HCT116 (cell line): ENCODE data around the gene NNAT. TPM values are rescaled to one million over a fixed set of nuclear protein-coding genes. Genes with fewer than 3 reads are reported as not detected.
"Not testable (repeated sequence)": the region's sequence is repeated elsewhere in the genome, so short reads cannot be mapped to it uniquely, and the experiment has no call there.

Source experiments
- ATAC-seq: fragments of 200-7000 bp; cut with Tn5 transposase; 2 replicates; pipeline ENCODE4 v1.9.1; 2020; ENCODE audit warnings: mild to moderate bottlenecking, moderate library complexity
- BruUV-seq: library from RNA; stranded (reverse); fragments of 400-500 nt; replicated peaks from 2 replicates; lab custom pipeline; 2021; lab: Mats Ljungman, UMichigan
- CTCF ChIA-PET: fragments of 300-600 bp; sonication (Branson Sonifier 250); formaldehyde crosslinking; loops from one replicate; lab custom pipeline; 2021; ENCODE audit warnings: antibody characterized with exemption; lab: Charles Lee
- POLR2A ChIA-PET: fragments of 300-600, 350-600 bp; sonication (Branson Sonifier 250); formaldehyde crosslinking; loops from one replicate; lab custom pipeline; 2021; ENCODE audit warnings: antibody characterized with exemption; lab: Charles Lee
- RAD21 ChIA-PET, 2 experiments: fragments of 300-600 bp; sonication (Branson Sonifier 250); formaldehyde crosslinking; loops; one replicate each; lab custom pipeline; 2023; ENCODE audit warnings: low total read pairs in 2 of 2; ENCODE audit not compliant: uncharacterized antibody in 2 of 2, unreplicated experiment in 2 of 2, low non-redundant PET in 1 of 2; lab: Charles Lee
- DNase-seq: peaks from one replicate; pipeline ENCODE4 v3.0.0-alpha.2; 2010; ENCODE audit warnings: low read depth, low spot score
- H2AFZ ChIP-seq: fragments of 200-600 bp; shearing (Covaris generic), sonication (generic); 2 replicates; pipeline ENCODE4 v1.6.1; 2017; ENCODE audit warnings: low read depth, mixed run types, mixed read lengths, antibody characterized with exemption, low read length; ENCODE audit not compliant: poor library complexity, severe bottlenecking
- H3K27ac ChIP-seq: 2 replicates; pipeline ENCODE4 v1.5.1; 2012; ENCODE audit warnings: low read depth, low read length
- H3K27me3 ChIP-seq: fragments of 200-600 bp; sonication (generic); 2 replicates; pipeline ENCODE4 v1.6.1; 2016; ENCODE audit warnings: mixed run types, low read length, mixed read lengths; ENCODE audit not compliant: insufficient read depth
- H3K36me3 ChIP-seq, 2 experiments: fragments of 200-500 bp in 1 of 2; fragments of 200-600 bp in 1 of 2; sonication (Bioruptor generic) in 1 of 2; sonication (generic) in 1 of 2; 2 replicates each; pipeline versions ENCODE4 v1.5.1 to v1.6.1; 2014 to 2016; ENCODE audit warnings: low read length in 2 of 2, inconsistent platforms in 1 of 2, mixed read lengths in 1 of 2, mixed run types in 1 of 2; ENCODE audit not compliant: insufficient read depth in 2 of 2, control insufficient read depth in 1 of 2
- H3K4me1 ChIP-seq, 2 experiments: fragments of 200-600 bp in 1 of 2; sonication (generic) in 1 of 2; 2 replicates each; pipeline versions ENCODE4 v1.5.1 to v1.6.1; 2012 to 2017; ENCODE audit warnings: low read length in 2 of 2, inconsistent platforms in 1 of 2, mild to moderate bottlenecking in 1 of 2, mixed read lengths in 1 of 2, mixed run types in 1 of 2, moderate library complexity in 1 of 2; ENCODE audit not compliant: insufficient read depth in 2 of 2, control insufficient read depth in 1 of 2
- H3K4me2 ChIP-seq: fragments of 200-600 bp; sonication (generic); 2 replicates; pipeline ENCODE4 v1.6.1; 2017; ENCODE audit warnings: mixed run types, low read length, mixed read lengths
- H3K4me3 ChIP-seq, 2 experiments: fragments of 200-600 bp in 1 of 2; sonication (generic) in 1 of 2; replicated peaks in 1 of 2; 2 replicates each; pipeline ENCODE4 v1.5.1; 2011 to 2016; ENCODE audit warnings: low read length in 2 of 2, control low read depth in 1 of 2, low read depth in 1 of 2, mild to moderate bottlenecking in 1 of 2, mixed read lengths in 1 of 2, mixed run types in 1 of 2
- H3K79me2 ChIP-seq: fragments of 200-600 bp; sonication (generic); 2 replicates; pipeline ENCODE4 v1.6.1; 2017; ENCODE audit warnings: mild to moderate bottlenecking, mixed run types, low read length, moderate library complexity, mixed read lengths; ENCODE audit not compliant: insufficient read depth
- H3K9ac ChIP-seq: fragments of 200-600 bp; sonication (generic); 2 replicates; pipeline ENCODE4 v1.6.1; 2016; ENCODE audit warnings: low read length, mixed read lengths
- H3K9me2 ChIP-seq: fragments of 200-600 bp; sonication (generic), shearing (Covaris generic); 2 replicates; pipeline ENCODE4 v1.6.1; 2017; ENCODE audit warnings: mixed run types, mild to moderate bottlenecking, moderate library complexity; ENCODE audit not compliant: insufficient read depth
- H3K9me3 ChIP-seq, 2 experiments: fragments of 200-500 bp in 1 of 2; fragments of 200-600 bp in 1 of 2; sonication (Bioruptor generic) in 1 of 2; sonication (generic) in 1 of 2; 2 replicates each; pipeline ENCODE4 v1.6.1; 2014 to 2017; ENCODE audit warnings: low read length in 2 of 2, mixed read lengths in 2 of 2, inconsistent platforms in 1 of 2, low read depth in 1 of 2, mild to moderate bottlenecking in 1 of 2, mixed run types in 1 of 2, moderate library complexity in 1 of 2; ENCODE audit not compliant: control insufficient read depth in 1 of 2, insufficient read depth in 1 of 2
- H4K20me1 ChIP-seq: fragments of 200-600 bp; sonication (generic), shearing (Covaris generic); 2 replicates; pipeline ENCODE4 v1.6.1; 2017; ENCODE audit warnings: mixed run types, mild to moderate bottlenecking, moderate library complexity; ENCODE audit not compliant: insufficient read depth
- CEBPB ChIP-seq: IDR thresholded peaks from 2 replicates; pipeline ENCODE4 v1.6.1; 2012; ENCODE audit warnings: low read depth
- EGR1 ChIP-seq: IDR thresholded peaks from 2 replicates; pipeline ENCODE4 v1.6.1; 2012; ENCODE audit warnings: low read depth
- ELF1 ChIP-seq: IDR thresholded peaks from 2 replicates; pipeline ENCODE4 v1.6.1; 2012; ENCODE audit warnings: low read depth, borderline replicate concordance
- EZH2 ChIP-seq: fragments of 200-600 bp; sonication (generic); IDR thresholded peaks from 2 replicates; pipeline ENCODE4 v1.6.1; 2017; ENCODE audit warnings: antibody characterized with exemption, mixed run types
- FOSL1 ChIP-seq: IDR thresholded peaks from 2 replicates; pipeline ENCODE4 v1.6.1; 2012; ENCODE audit warnings: low read depth
- JUND ChIP-seq: IDR thresholded peaks from 2 replicates; pipeline ENCODE4 v1.6.1; 2012
- POLR2A ChIP-seq: IDR thresholded peaks from 2 replicates; pipeline ENCODE4 v1.7.0; 2011; ENCODE audit warnings: borderline replicate concordance; ENCODE audit not compliant: insufficient read depth, insufficient read length; ENCODE audit errors: extremely low read depth
- SIN3A ChIP-seq: IDR thresholded peaks from 2 replicates; pipeline ENCODE4 v1.6.1; 2012; ENCODE audit warnings: low read depth
- SRF ChIP-seq: IDR thresholded peaks from 2 replicates; pipeline ENCODE4 v1.6.1; 2012; ENCODE audit warnings: low read depth
- YY1 ChIP-seq: IDR thresholded peaks from 2 replicates; pipeline ENCODE4 v1.6.1; 2011; ENCODE audit warnings: low read length, low read depth, moderate library complexity, mild to moderate bottlenecking; ENCODE audit not compliant: insufficient replicate concordance; ENCODE audit errors: extremely low read depth
- ZFX ChIP-seq: fragments of 450-650 bp; IDR thresholded peaks from 2 replicates; pipeline ENCODE4 v1.6.1; 2017
- ZNF274 ChIP-seq: fragments of 200-500 bp; sonication (Bioruptor generic); IDR thresholded peaks from 2 replicates; pipeline ENCODE4 v1.6.1; 2014; ENCODE audit warnings: mild to moderate bottlenecking, low read depth, low read length, inconsistent platforms
- intact Hi-C: fragments of 100-400 bp; cut with micrococcal nuclease; formaldehyde crosslinking; loops from 2 replicates; pipeline ENCODE4 v1.10.0; 2022
- total RNA-seq: library from RNA; stranded (reverse); gene quantifications from one replicate; pipeline ENCODE4 v1.2.1, GENCODE V29; 2021; ENCODE audit not compliant: unreplicated experiment
- TF ChIP-seq, protein P1 (sequence below): IDR thresholded peaks from 2 replicates; pipeline ENCODE4 v1.6.1; 2012
- TF ChIP-seq, protein P2 (sequence below), 3 experiments: fragments of 200-600 bp in 1 of 3; sonication (generic) in 1 of 3; IDR thresholded peaks in 2 of 3; conservative IDR thresholded peaks in 1 of 3; 2 replicates each; pipeline ENCODE4 v1.5.1; 2012 to 2017; ENCODE audit warnings: low read depth in 2 of 3, low read length in 2 of 3, antibody characterized with exemption in 1 of 3, borderline replicate concordance in 1 of 3, control low read depth in 1 of 3, mild to moderate bottlenecking in 1 of 3, mixed read lengths in 1 of 3, mixed run types in 1 of 3, moderate library complexity in 1 of 3; ENCODE audit not compliant: insufficient read depth in 1 of 3
- TF ChIP-seq, protein P3 (sequence below): IDR thresholded peaks from 2 replicates; pipeline ENCODE4 v1.6.1; 2012; ENCODE audit warnings: low read depth

NNAT gene
- total RNA-seq, 1 experiment from 2014 or later, result not detected

DNA sequence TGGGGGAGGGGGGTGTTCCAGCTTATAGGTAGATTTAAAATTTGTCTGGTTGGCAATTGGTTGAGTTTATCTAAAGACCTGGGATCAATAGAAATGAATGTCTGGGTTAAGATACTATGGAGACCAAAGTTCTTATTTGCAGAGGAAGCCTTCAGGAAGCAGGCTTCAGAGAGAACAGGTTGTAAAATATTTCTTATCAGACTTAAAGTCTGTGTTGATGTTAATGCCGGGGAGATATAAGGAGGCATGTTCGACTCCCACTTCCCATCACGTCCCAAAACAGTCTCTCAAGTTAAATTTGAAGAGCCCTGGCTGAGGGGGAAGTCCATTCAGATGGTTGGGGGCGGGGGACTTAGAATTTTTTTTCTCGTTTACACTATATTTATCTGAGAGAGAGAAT, 19.0 kb downstream of the NNAT start:
- no peak for TF ChIP-seq JUND
- no peak for TF ChIP-seq EZH2
- TF ChIP-seq, protein P1, sequence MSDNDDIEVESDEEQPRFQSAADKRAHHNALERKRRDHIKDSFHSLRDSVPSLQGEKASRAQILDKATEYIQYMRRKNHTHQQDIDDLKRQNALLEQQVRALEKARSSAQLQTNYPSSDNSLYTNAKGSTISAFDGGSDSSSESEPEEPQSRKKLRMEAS, result no peak
- TF ChIP-seq ELF1, result no peak
- no peak for TF ChIP-seq SIN3A
- TF ChIP-seq EGR1, result no peak
- TF ChIP-seq FOSL1, result no peak
- TF ChIP-seq, protein P2, sequence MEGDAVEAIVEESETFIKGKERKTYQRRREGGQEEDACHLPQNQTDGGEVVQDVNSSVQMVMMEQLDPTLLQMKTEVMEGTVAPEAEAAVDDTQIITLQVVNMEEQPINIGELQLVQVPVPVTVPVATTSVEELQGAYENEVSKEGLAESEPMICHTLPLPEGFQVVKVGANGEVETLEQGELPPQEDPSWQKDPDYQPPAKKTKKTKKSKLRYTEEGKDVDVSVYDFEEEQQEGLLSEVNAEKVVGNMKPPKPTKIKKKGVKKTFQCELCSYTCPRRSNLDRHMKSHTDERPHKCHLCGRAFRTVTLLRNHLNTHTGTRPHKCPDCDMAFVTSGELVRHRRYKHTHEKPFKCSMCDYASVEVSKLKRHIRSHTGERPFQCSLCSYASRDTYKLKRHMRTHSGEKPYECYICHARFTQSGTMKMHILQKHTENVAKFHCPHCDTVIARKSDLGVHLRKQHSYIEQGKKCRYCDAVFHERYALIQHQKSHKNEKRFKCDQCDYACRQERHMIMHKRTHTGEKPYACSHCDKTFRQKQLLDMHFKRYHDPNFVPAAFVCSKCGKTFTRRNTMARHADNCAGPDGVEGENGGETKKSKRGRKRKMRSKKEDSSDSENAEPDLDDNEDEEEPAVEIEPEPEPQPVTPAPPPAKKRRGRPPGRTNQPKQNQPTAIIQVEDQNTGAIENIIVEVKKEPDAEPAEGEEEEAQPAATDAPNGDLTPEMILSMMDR (IDR thresholded peaks at IDR 0.05 in 2 of 3, conservative IDR thresholded peaks at IDR 0.05 in 1 of 3; ENCODE audit: borderline replicate concordance in 1 of 3, insufficient read depth in 1 of 3, low read depth in 2 of 3, low read length in 2 of 3), result no peak
- no peak for TF ChIP-seq POLR2A
- no peak for TF ChIP-seq YY1
- no peak for TF ChIP-seq ZNF274
- TF ChIP-seq ZFX, result no peak
- no peak for TF ChIP-seq SRF
- TF ChIP-seq CEBPB, result no peak
- TF ChIP-seq, protein P3, sequence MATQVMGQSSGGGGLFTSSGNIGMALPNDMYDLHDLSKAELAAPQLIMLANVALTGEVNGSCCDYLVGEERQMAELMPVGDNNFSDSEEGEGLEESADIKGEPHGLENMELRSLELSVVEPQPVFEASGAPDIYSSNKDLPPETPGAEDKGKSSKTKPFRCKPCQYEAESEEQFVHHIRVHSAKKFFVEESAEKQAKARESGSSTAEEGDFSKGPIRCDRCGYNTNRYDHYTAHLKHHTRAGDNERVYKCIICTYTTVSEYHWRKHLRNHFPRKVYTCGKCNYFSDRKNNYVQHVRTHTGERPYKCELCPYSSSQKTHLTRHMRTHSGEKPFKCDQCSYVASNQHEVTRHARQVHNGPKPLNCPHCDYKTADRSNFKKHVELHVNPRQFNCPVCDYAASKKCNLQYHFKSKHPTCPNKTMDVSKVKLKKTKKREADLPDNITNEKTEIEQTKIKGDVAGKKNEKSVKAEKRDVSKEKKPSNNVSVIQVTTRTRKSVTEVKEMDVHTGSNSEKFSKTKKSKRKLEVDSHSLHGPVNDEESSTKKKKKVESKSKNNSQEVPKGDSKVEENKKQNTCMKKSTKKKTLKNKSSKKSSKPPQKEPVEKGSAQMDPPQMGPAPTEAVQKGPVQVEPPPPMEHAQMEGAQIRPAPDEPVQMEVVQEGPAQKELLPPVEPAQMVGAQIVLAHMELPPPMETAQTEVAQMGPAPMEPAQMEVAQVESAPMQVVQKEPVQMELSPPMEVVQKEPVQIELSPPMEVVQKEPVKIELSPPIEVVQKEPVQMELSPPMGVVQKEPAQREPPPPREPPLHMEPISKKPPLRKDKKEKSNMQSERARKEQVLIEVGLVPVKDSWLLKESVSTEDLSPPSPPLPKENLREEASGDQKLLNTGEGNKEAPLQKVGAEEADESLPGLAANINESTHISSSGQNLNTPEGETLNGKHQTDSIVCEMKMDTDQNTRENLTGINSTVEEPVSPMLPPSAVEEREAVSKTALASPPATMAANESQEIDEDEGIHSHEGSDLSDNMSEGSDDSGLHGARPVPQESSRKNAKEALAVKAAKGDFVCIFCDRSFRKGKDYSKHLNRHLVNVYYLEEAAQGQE, result no peak
- no TSS peak for BruUV-seq
- POLR2A ChIA-PET, result no interaction called here
- Histone ChIP-seq H3K9me3 (no peaks in the 10 kb centered on the region), H3K4me1 (no peaks in the 10 kb centered on the region), H3K4me2 (no peak overlapping the region), H3K4me3 (no peak overlapping the region), H4K20me1 (no peaks in the 10 kb centered on the region), H3K9me2 (no peaks in the 10 kb centered on the region), H2AFZ (no peak overlapping the region), H3K9ac (no peak overlapping the region), H3K79me2 (no peaks in the 10 kb centered on the region), H3K27me3 (no peaks in the 10 kb centered on the region), H3K36me3 (no peaks in the 10 kb centered on the region), H3K27ac (no peak overlapping the region)
- intact Hi-C loops, result no loop called here
- ATAC-seq (no peak), DNase-seq (no peak)
- RAD21 ChIA-PET, result no interaction called here
- CTCF ChIA-PET, result no interaction called here

DNA sequence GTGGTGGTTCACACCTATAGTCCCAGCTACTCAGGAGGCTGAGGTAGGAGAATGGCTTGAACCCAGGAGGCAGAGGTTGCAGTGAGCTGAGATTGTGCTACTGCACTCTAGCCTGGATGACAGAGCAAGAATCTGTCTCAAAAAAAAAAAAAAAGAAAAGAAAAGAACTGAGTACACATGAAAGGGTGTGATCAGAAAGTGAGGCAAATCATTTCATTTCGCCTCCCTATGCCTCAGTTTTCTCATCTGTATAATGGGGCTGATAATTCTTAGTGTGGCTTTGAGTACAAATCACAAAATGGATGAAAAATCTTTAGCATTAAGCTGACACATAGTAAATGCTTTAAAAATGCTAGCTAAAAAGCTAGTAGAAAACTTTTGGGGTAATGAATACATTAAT, 19.8 kb downstream of the NNAT start:
- H3K9ac ChIP-seq, H2AFZ ChIP-seq, BruUV-seq, RAD21 ChIA-PET, H3K4me3 ChIP-seq, intact Hi-C loops, H3K9me2 ChIP-seq, H3K36me3 ChIP-seq, H4K20me1 ChIP-seq, POLR2A ChIA-PET, H3K79me2 ChIP-seq, DNase-seq, H3K27me3 ChIP-seq, ATAC-seq, H3K4me2 ChIP-seq, H3K27ac ChIP-seq, H3K4me1 ChIP-seq, H3K9me3 ChIP-seq: not testable (repeated sequence)
- CTCF ChIA-PET, result interaction anchor here (1.0 to 1.1 kb wide), 2 partner anchors 9 to 349 kb away, joined by 3 read pairs; no protein-coding TSS in a partner anchor
